HepG2 (cell line): ENCODE data around the gene TRIM37.

Source experiments
- GTF2F1 ChIP-seq: fragments of 150-350 bp; IDR thresholded peaks from 2 replicates; pipeline ENCODE4 v1.6.1; 2014; ENCODE audit warnings: low read length
- ZFP41 ChIP-seq: sonication (generic); formaldehyde crosslinking; IDR thresholded peaks from 2 replicates; pipeline ENCODE4 v1.4.0; 2020; ENCODE audit warnings: mild to moderate bottlenecking, missing genetic modification reagents, borderline replicate concordance
- TF ChIP-seq, protein P1 (sequence below): sonication (generic); formaldehyde crosslinking; IDR thresholded peaks from 2 replicates; pipeline ENCODE4 v1.5.0; 2020; ENCODE audit warnings: mild to moderate bottlenecking, missing genetic modification reagents, moderate library complexity

DNA sequence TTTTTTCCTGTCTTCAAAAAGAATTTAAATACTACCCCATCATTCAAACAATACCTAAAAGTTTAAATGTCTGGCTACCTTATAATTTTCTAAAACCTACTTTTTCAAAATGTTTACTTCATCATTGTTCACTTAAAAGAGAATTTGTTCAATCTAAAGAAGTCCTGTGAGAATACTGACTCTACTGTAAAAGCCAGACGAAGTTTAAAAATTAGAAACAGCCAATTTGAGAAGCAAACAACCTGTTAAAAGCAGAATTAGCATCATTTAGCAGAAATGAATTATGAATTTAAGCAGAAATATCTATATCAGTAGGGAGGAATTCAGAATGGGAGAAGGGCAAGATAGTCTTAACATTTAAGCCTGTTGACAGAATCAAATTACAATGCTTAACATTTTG lies 46.2 kb upstream of the TRIM37 start:
- no peak for TF ChIP-seq ZFP41 (CRISPR knock-in tag)
- TF ChIP-seq, protein P1, sequence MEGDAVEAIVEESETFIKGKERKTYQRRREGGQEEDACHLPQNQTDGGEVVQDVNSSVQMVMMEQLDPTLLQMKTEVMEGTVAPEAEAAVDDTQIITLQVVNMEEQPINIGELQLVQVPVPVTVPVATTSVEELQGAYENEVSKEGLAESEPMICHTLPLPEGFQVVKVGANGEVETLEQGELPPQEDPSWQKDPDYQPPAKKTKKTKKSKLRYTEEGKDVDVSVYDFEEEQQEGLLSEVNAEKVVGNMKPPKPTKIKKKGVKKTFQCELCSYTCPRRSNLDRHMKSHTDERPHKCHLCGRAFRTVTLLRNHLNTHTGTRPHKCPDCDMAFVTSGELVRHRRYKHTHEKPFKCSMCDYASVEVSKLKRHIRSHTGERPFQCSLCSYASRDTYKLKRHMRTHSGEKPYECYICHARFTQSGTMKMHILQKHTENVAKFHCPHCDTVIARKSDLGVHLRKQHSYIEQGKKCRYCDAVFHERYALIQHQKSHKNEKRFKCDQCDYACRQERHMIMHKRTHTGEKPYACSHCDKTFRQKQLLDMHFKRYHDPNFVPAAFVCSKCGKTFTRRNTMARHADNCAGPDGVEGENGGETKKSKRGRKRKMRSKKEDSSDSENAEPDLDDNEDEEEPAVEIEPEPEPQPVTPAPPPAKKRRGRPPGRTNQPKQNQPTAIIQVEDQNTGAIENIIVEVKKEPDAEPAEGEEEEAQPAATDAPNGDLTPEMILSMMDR = no peak
- TF ChIP-seq GTF2F1 = no peak
